GM08714 (cell line): Measurements from ENCODE around the gene THSD7A.

Experiments
- H3K4me3 ChIP-seq: fragments of 200-500 bp; sonication (Bioruptor generic); 2 replicates; pipeline ENCODE4 v1.5.1; 2014; ENCODE audit warnings: mild to moderate bottlenecking, low read length, inconsistent platforms
- ZNF274 ChIP-seq: IDR thresholded peaks from 2 replicates; pipeline ENCODE4 v1.6.1; 2012; ENCODE audit warnings: mild to moderate bottlenecking, low read depth, low read length

Gene THSD7A

GRCh38 chr7:11373546-11374142, 458.4 kb downstream of the THSD7A start:
- no peak for TF ChIP-seq ZNF274
- no peak overlapping the region for H3K4me3 ChIP-seq

- no peak for TF ChIP-seq ZNF274
- H3K4me3 ChIP-seq, result no peak overlapping the region
Observed at GRCh38 chr7:11369696-11370095, 462.3 kb downstream of the THSD7A start.

- no peak overlapping the region for H3K4me3 ChIP-seq
- TF ChIP-seq ZNF274, result no peak
Observed at GRCh38 chr7:11366118-11366517, 465.9 kb downstream of the THSD7A start.

DNA sequence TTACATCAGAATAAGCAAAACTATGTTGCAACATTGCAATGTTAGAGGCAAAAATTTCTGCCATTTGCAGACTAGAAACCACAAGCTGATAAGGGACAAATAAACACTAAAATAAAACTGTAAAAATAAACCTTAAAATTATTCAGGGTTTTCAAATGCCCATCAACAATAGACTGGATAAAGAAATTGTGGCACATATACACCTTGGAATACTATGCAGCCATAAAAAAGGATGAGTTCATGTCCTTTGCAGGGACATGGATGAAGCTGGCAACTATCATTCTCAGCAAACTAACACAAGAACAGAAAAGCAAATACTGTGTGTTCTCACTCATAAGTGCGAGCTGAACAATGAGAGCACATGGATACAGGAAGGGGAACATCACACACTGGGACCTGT, 473.4 kb downstream of the THSD7A start:
- no peak overlapping the region for H3K4me3 ChIP-seq
- TF ChIP-seq ZNF274, result no peak

DNA sequence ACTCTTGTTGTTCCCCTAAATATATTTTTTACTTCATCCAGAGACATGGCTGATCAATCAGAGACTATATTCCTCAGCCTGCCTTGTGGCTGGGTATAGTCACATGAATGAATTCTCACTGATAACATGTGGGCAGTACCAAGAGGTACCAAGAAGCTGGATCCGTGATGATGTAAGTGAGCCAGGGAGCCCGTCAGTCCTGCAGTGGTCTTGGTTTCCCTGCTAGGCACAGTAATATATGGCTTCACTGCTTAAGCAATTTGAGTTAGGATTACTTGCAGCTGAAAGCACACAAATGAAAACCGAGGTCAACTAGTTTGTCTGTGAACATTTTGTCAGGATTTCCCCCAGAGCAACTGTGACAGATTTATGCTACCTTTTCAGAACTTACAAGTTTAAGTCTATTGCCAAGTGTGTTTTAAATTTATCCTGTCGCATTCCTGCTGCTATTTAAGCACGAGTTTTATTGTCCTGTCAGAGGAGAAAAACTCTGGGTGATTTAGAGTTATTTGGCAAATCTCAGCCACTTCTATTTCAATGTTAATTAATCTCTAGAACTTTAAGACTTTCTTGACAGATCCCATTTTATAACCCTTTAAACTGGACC, 476.5 kb downstream of the THSD7A start:
- no peak overlapping the region for H3K4me3 ChIP-seq
- TF ChIP-seq ZNF274, result no peak

- H3K4me3 ChIP-seq, result no peak overlapping the region
- no peak for TF ChIP-seq ZNF274
Observed at GRCh38 chr7:11346302-11346701, 485.7 kb downstream of the THSD7A start.

- no peak for TF ChIP-seq ZNF274
- no peak overlapping the region for H3K4me3 ChIP-seq
Observed at GRCh38 chr7:11345621-11346020, 486.4 kb downstream of the THSD7A start.

- H3K4me3 ChIP-seq, result no peak overlapping the region
Observed at GRCh38 chr7:11343818-11344413, 488.1 kb downstream of the THSD7A start.

GRCh38 chr7:11343136-11343535, 488.9 kb downstream of the THSD7A start:
- TF ChIP-seq ZNF274, result no peak
- H3K4me3 ChIP-seq, result no peak overlapping the region

More at GRCh38 chr7:11343818-11344413, 488.1 kb downstream of the THSD7A start:
- no peak for TF ChIP-seq ZNF274

- TF ChIP-seq ZNF274, result no peak
- no peak overlapping the region for H3K4me3 ChIP-seq
Observed at GRCh38 chr7:11341285-11341944, 490.6 kb downstream of the THSD7A start.

- no peak overlapping the region for H3K4me3 ChIP-seq
- TF ChIP-seq ZNF274, result no peak
Observed at GRCh38 chr7:11336432-11336831, 495.6 kb downstream of the THSD7A start.

GRCh38 chr7:11335947-11336346, 496.1 kb downstream of the THSD7A start:
- no peak for TF ChIP-seq ZNF274
- H3K4me3 ChIP-seq, result no peak overlapping the region

DNA sequence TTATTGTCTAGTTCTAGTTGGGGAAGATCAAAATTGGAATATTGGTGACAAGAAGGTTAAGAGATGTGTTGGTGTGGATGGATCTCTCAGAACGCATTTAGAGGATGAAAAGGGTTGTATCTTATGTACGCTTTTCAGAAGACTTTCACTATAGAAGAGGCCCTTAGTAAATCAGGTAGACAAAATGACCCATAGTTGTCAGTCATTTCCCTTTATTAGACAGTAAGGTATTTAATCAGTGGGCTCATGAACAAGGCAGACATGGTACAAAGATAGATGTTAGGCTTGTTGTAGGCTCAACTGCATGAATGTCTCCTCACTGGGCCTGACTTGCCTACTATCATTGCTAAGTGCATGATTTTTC, 499.2 kb downstream of the THSD7A start:
- TF ChIP-seq ZNF274, result no peak

DNA sequence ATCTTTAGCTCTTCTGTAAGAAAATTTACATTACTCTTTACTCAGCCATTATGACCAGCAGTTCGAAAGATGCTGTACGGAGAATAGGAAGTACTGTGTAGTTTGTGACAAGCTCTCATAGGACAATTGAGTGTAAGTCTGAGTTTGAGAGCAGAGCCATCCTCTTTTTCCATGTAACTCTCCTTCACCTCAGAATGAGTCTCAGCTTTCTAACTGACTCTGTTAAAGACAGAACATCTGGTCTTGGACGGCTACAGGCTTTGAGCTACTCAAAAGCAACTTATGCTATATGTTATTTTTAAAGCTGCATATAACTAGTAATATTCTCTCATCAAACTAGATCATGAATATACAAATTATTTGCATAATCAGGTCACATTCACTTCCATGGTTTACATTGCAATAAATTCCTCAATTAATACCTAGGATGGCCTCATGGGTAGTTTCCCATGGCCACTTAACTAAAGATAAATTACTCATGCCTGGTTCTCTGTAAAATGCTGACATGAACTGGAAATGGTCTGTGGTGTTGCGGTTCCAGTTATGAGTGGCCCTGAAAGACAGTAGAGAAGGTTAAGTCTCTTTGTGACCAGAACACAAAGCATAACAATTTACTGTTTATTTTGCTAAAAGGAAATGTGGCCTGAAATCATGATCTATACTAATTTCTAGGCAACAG, 499.7 kb downstream of the THSD7A start:
- no peak for TF ChIP-seq ZNF274

More for the DNA sequence above, 499.2 kb downstream of the THSD7A start:
- no peak overlapping the region for H3K4me3 ChIP-seq

More for the DNA sequence above, 499.7 kb downstream of the THSD7A start:
- H3K4me3 ChIP-seq, result no peak overlapping the region
